HEK293 (cell line): ENCODE data around the gene RCC1.

Experiments used
- AEBP2 ChIP-seq: fragments of 450-650 bp; formaldehyde crosslinking; IDR thresholded peaks from 2 replicates; pipeline ENCODE4 v1.5.1; 2016; ENCODE audit warnings: missing biosample characterization, missing genetic modification characterization, borderline replicate concordance
- CTCF ChIP-seq: fragments of 450-650 bp; formaldehyde crosslinking; IDR thresholded peaks from 2 replicates; pipeline ENCODE4 v1.5.1; 2016; ENCODE audit warnings: missing biosample characterization, missing genetic modification characterization
- EGR2 ChIP-seq: fragments of 450-650 bp; formaldehyde crosslinking; IDR thresholded peaks from 2 replicates; pipeline ENCODE4 v1.5.1; 2016; ENCODE audit warnings: low read depth, missing biosample characterization, missing genetic modification characterization
- GFI1B ChIP-seq: fragments of 450-650 bp; formaldehyde crosslinking; IDR thresholded peaks from 2 replicates; pipeline ENCODE4 v1.5.1; 2016; ENCODE audit warnings: missing biosample characterization, missing genetic modification characterization
- HOXC10 ChIP-seq: sonication (generic); formaldehyde crosslinking; IDR thresholded peaks from 2 replicates; pipeline ENCODE4 v1.8.1; 2023; ENCODE audit warnings: mild to moderate bottlenecking, missing genetic modification reagents
- HOXD13 ChIP-seq: sonication (generic); formaldehyde crosslinking; IDR thresholded peaks from 2 replicates; pipeline ENCODE4 v1.8.0; 2022; ENCODE audit warnings: missing genetic modification reagents, borderline replicate concordance
- KLF7 ChIP-seq: fragments of 450-650 bp; formaldehyde crosslinking; IDR thresholded peaks from 2 replicates; pipeline ENCODE4 v1.5.1; 2016; ENCODE audit warnings: missing biosample characterization, missing genetic modification characterization, borderline replicate concordance
- KLF9 ChIP-seq: fragments of 450-650 bp; formaldehyde crosslinking; IDR thresholded peaks from 2 replicates; pipeline ENCODE4 v1.5.1; 2016; ENCODE audit warnings: missing biosample characterization, missing genetic modification characterization, low read depth
- OSR2 ChIP-seq: fragments of 450-650 bp; formaldehyde crosslinking; IDR thresholded peaks from 2 replicates; pipeline ENCODE4 v1.5.1; 2016; ENCODE audit warnings: missing biosample characterization, missing genetic modification characterization
- PATZ1 ChIP-seq: fragments of 450-650 bp; formaldehyde crosslinking; IDR thresholded peaks from 2 replicates; pipeline ENCODE4 v1.5.1; 2016; ENCODE audit warnings: missing biosample characterization, missing genetic modification characterization
- PRDM10 ChIP-seq: fragments of 450-650 bp; formaldehyde crosslinking; IDR thresholded peaks from 2 replicates; pipeline ENCODE4 v1.5.1; 2016; ENCODE audit warnings: missing biosample characterization, missing genetic modification characterization
- ZBTB7A ChIP-seq: fragments of 450-650 bp; formaldehyde crosslinking; IDR thresholded peaks from 2 replicates; pipeline ENCODE4 v1.5.1; 2016; ENCODE audit warnings: low read depth, missing biosample characterization, missing genetic modification characterization
- ZFP3 ChIP-seq: fragments of 450-650 bp; formaldehyde crosslinking; IDR thresholded peaks from 2 replicates; pipeline ENCODE4 v1.5.1; 2016; ENCODE audit warnings: low read depth, missing biosample characterization, missing genetic modification characterization
- ZIC2 ChIP-seq: fragments of 450-650 bp; formaldehyde crosslinking; IDR thresholded peaks from 2 replicates; pipeline ENCODE4 v1.5.1; 2016; ENCODE audit warnings: missing biosample characterization, missing genetic modification characterization
- ZNF16 ChIP-seq: fragments of 450-650 bp; formaldehyde crosslinking; IDR thresholded peaks from 2 replicates; pipeline ENCODE4 v1.5.1; 2016; ENCODE audit warnings: low read depth, missing biosample characterization, missing genetic modification characterization
- ZNF169 ChIP-seq: fragments of 450-650 bp; formaldehyde crosslinking; IDR thresholded peaks from 2 replicates; pipeline ENCODE4 v1.5.1; 2016; ENCODE audit warnings: missing biosample characterization, missing genetic modification characterization
- ZNF221 ChIP-seq: fragments of 450-650 bp; formaldehyde crosslinking; IDR thresholded peaks from 2 replicates; pipeline ENCODE4 v1.5.1; 2017; ENCODE audit warnings: missing biosample characterization, missing genetic modification characterization, borderline replicate concordance
- ZNF239 ChIP-seq: fragments of 450-650 bp; formaldehyde crosslinking; IDR thresholded peaks from 2 replicates; pipeline ENCODE4 v1.5.1; 2016; ENCODE audit warnings: missing biosample characterization, missing genetic modification characterization
- ZNF324 ChIP-seq: fragments of 450-650 bp; formaldehyde crosslinking; IDR thresholded peaks from 2 replicates; pipeline ENCODE4 v1.5.1; 2016; ENCODE audit warnings: missing biosample characterization, missing genetic modification characterization
- ZNF391 ChIP-seq: fragments of 450-650 bp; formaldehyde crosslinking; IDR thresholded peaks from 2 replicates; pipeline ENCODE4 v1.5.1; 2016; ENCODE audit warnings: low read depth, missing biosample characterization, missing genetic modification characterization, borderline replicate concordance
- ZNF510 ChIP-seq: fragments of 450-650 bp; formaldehyde crosslinking; IDR thresholded peaks from 2 replicates; pipeline ENCODE4 v1.5.1; 2018; ENCODE audit warnings: mild to moderate bottlenecking, missing genetic modification characterization, missing biosample characterization; ENCODE audit not compliant: insufficient replicate concordance
- ZNF571 ChIP-seq: fragments of 450-650 bp; formaldehyde crosslinking; IDR thresholded peaks from 2 replicates; pipeline ENCODE4 v1.5.0; 2017; ENCODE audit warnings: missing biosample characterization, missing genetic modification characterization
- ZNF629 ChIP-seq: fragments of 450-650 bp; formaldehyde crosslinking; IDR thresholded peaks from 2 replicates; pipeline ENCODE4 v1.5.1; 2017; ENCODE audit warnings: missing biosample characterization, missing genetic modification characterization
- ZNF670 ChIP-seq: fragments of 450-650 bp; formaldehyde crosslinking; IDR thresholded peaks from 2 replicates; pipeline ENCODE4 v1.5.1; 2016; ENCODE audit warnings: missing biosample characterization, missing genetic modification characterization, low read depth
- ZNF704 ChIP-seq: fragments of 450-650 bp; formaldehyde crosslinking; IDR thresholded peaks from 2 replicates; pipeline ENCODE4 v1.5.1; 2016; ENCODE audit warnings: missing biosample characterization, missing genetic modification characterization

RCC1 gene

GRCh38 chr1:28552758-28553663 lies 47.2 kb downstream of the RCC1 start, which contains the start of gene TRNAU1AP (continued):
- TF ChIP-seq PATZ1 (tag by site-specific recombination), result peak; percentile 99
- 0 out of 2 replicates have a peak, but pooled peaks have one; percentile 46 for TF ChIP-seq PRDM10 (tag by site-specific recombination)
- no peak for TF ChIP-seq ZNF221 (tag by site-specific recombination)
- no peak for TF ChIP-seq ZFP3 (tag by site-specific recombination)
- no peak for TF ChIP-seq HOXD13 (CRISPR knock-in tag)
- TF ChIP-seq ZNF324 (tag by site-specific recombination), result peak; percentile 76; the same call in 1 of the 2 replicates
- TF ChIP-seq ZNF571 (tag by site-specific recombination), result no peak
- peak; percentile 96 for TF ChIP-seq KLF7
- no peak for TF ChIP-seq ZNF704 (tag by site-specific recombination)
- TF ChIP-seq CTCF, result no peak
- peak; percentile 64; the same call in 1 of the 2 replicates for TF ChIP-seq ZBTB7A (tag by site-specific recombination)
- TF ChIP-seq OSR2 (tag by site-specific recombination), result peak; percentile 38; the same call in 1 of the 2 replicates
- no peak; the same call in 1 of the 2 replicates for TF ChIP-seq ZNF391 (tag by site-specific recombination)
- TF ChIP-seq ZNF629, result peak; percentile 63
- TF ChIP-seq GFI1B (tag by site-specific recombination), result no peak
- no peak for TF ChIP-seq HOXC10 (CRISPR knock-in tag)
- no peak for TF ChIP-seq ZNF510 (tag by site-specific recombination)
- peak; percentile 5 for TF ChIP-seq ZIC2
- TF ChIP-seq ZNF169 (tag by site-specific recombination), result no peak
- no peak for TF ChIP-seq ZNF670 (tag by site-specific recombination)
- TF ChIP-seq ZNF239 (tag by site-specific recombination), result no peak
- peak; percentile 36; the same call in 1 of the 2 replicates for TF ChIP-seq EGR2 (tag by site-specific recombination)
- no peak for TF ChIP-seq AEBP2 (tag by site-specific recombination)
- TF ChIP-seq ZNF16 (tag by site-specific recombination), result no peak
- TF ChIP-seq KLF9, result peak; percentile 80
